SK-N-SH (cell line): ENCODE results near the gene RAB1A.

ENCODE experiments used
- CTCF ChIP-seq: fragments of 200-600 bp; sonication (generic); IDR thresholded peaks from 2 replicates; pipeline ENCODE4 v1.6.1; 2017; ENCODE audit warnings: antibody characterized with exemption, mild to moderate bottlenecking, moderate library complexity
- JUND ChIP-seq: IDR thresholded peaks from 2 replicates; pipeline ENCODE4 v1.4.0; 2012
- RFX5 ChIP-seq: IDR thresholded peaks from 2 replicates; pipeline ENCODE4 v1.6.1; 2012; ENCODE audit warnings: mild to moderate bottlenecking, improper control_type of control experiment, low read length

GRCh38 chr2:65075176-65075575, 54.7 kb downstream of the RAB1A start:
- TF ChIP-seq CTCF: no peak
- no peak for TF ChIP-seq JUND
- TF ChIP-seq RFX5: no peak
